Measurements from ENCODE around the gene POTEC.
"Not testable (repeated sequence)": the region's sequence is repeated elsewhere in the genome, so short reads cannot be mapped to it uniquely, and the experiment has no call there.

GRCh38 chr18:14474007-14474720, 69.2 kb downstream of the POTEC start:
- not testable (repeated sequence) for TF ChIP-seq CTCF (IDR thresholded peaks at IDR 0.05); GRHL2 (CRISPR knock-in tag; IDR thresholded peaks at IDR 0.05; ENCODE audit: insufficient replicate concordance, severe bottlenecking); ZNF317 (CRISPR knock-in tag; IDR thresholded peaks at IDR 0.05; ENCODE audit: borderline replicate concordance, low read depth); SP1 (CRISPR knock-in tag; conservative IDR thresholded peaks at IDR 0.05); OVOL2 (CRISPR knock-in tag; IDR thresholded peaks at IDR 0.05; ENCODE audit: borderline replicate concordance); CREM (CRISPR knock-in tag; IDR thresholded peaks at IDR 0.05); FOXK1 (CRISPR knock-in tag; IDR thresholded peaks at IDR 0.05); FOXP1 (CRISPR knock-in tag; IDR thresholded peaks at IDR 0.05; ENCODE audit: borderline replicate concordance); TEAD4 (CRISPR knock-in tag; IDR thresholded peaks at IDR 0.05); NFE2L1 (CRISPR knock-in tag; IDR thresholded peaks at IDR 0.05); E2F1 (CRISPR knock-in tag; IDR thresholded peaks at IDR 0.05); USF2 (CRISPR knock-in tag; IDR thresholded peaks at IDR 0.05)
- TF ChIP-seq, protein P1, sequence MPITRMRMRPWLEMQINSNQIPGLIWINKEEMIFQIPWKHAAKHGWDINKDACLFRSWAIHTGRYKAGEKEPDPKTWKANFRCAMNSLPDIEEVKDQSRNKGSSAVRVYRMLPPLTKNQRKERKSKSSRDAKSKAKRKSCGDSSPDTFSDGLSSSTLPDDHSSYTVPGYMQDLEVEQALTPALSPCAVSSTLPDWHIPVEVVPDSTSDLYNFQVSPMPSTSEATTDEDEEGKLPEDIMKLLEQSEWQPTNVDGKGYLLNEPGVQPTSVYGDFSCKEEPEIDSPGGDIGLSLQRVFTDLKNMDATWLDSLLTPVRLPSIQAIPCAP (CRISPR knock-in tag; IDR thresholded peaks at IDR 0.05) = not testable (repeated sequence)

Measured in WTC11 (cell line).